Mucosa of gallbladder (tissue), 1 donor: ENCODE measurements around the gene ARID1B. TPM values are rescaled to one million over a fixed set of nuclear protein-coding genes. Genes with fewer than 3 reads are reported as not detected.

Source experiments
- DNase-seq: peaks from one replicate; pipeline ENCODE4 v3.0.0-alpha.2; 2020; ENCODE audit warnings: low spot score
- total RNA-seq: library from RNA; stranded (reverse); gene quantifications from one replicate; pipeline ENCODE4 v1.2.1, GENCODE V29; 2021
- donor health status: DM: no; HTN: no; CAD: no.

Gene ARID1B
- total RNA-seq, 1 donor from 2014 or later: 101 TPM

DNA sequence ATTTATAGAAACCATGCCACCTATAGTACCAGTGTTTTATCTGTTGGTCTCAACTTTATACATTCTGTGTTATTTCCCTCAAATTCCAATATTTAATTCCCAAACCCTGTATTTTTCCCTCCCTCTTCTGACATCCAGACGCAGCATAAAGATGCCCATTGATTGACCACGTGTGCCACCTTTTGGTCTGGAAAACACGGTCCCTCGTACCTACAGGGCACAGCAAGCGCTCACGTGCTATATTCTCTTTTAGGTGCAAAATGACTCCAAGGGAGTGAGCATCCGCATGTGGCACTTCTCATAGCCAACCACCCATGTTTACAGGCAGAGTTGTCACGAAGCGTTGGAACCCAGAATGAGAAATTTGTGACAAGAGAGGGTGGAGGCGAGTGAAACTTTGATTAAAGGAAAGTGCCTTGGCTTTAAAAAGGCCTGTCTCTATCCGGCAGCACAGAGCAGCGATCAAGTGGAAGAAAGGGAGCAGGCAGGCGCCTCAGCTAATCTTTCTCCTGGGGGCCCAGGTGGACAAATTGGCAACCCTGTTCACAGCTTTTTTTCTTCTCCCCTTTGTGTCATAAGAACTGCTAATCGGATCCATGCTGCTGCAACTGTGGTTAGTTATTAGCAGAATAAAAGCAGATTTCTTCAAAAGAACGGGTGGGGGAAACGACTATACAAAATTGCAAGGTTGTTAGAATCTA lies 320.2 kb downstream of the ARID1B start:
- DNase-seq: no peak

DNA sequence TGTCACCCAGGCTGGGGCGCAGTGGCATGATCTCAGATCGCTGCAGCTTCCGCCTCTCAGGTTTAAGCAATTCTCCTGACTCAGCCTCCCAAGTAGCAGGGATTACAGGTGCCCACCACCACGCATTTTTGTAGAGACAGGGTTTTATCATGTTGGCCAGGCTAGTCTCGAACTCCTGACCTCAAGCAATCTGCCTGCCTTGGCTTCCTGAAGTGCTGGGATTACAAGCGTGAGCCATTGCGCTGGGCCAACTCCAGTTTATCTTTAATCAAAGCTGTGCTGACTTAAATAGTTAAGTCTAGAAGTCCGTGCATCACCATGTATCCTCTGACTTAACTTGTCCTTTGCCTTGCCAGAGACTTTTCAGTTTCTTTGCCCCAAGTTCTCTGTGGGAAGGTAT lies 321.8 kb downstream of the ARID1B start:
- DNase-seq: no peak

DNA sequence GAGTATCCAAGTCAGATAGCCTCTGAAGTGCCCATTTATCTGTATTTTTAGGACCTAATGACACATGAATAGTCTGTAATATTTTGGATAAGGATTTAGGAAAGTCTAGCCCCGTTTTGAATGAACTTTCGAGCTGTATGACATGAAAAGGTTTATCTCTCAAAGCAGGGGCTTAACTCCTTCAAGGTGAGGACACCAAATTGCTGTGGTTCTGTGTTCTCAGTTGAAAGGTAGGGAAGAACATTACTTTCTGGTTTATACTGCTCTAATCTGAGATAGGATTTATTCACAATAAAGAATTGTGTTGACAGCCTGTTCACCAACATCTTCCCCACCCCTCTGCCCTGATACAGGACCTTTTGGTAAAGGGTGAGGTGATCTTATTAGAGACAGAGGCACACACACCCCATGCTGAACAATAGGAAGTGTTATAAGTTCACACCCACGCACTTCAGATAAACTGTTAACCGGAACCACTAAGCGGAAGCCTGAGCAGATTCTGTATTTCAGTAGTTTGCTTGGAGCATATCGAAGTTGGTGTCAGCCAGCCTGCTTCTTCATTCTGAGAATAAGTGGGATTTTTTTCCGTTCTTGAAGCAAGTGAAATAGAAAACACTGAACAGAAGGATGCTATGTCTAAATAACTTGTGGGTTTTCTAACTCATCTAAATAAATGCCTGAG lies 322.9 kb downstream of the ARID1B start:
- peak; percentile 23 for DNase-seq

DNA sequence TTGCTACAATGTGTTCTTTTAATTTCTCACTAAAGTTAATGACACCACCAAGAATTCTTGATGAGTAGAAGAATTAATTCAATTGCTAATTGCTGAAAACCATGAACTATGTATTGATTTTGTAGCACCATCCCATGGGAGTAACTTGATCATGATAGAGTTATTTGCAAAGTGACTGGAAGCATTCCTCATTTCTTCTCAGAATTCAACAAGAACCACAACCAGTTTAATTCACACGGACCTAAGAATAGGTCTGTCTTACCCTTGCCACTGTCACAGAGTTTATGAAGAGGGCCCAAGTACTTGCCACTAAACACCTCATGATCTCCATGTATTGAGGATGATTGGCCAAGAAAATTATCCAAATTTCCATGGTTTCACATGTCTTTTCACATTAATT lies 324.0 kb downstream of the ARID1B start:
- DNase-seq: no peak

DNA sequence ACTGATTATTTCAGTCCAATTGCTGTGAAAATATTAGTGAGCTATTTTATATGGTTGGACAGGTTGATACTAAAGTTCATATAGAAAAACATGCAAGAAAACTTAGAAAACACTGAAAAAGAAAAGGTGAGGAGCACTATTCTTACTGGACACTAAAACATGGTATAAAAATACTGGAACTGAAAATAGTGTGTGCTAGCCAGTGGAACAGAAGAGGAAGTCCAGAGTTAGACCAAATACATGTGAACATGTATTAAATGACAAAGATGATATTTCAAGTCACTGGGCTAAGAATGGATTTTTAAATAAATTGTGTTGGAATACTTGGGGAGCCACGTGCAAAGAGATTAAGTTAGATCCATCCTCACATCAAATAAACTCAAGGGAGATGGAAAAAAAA lies 327.6 kb downstream of the ARID1B start:
- DNase-seq: no peak

DNA sequence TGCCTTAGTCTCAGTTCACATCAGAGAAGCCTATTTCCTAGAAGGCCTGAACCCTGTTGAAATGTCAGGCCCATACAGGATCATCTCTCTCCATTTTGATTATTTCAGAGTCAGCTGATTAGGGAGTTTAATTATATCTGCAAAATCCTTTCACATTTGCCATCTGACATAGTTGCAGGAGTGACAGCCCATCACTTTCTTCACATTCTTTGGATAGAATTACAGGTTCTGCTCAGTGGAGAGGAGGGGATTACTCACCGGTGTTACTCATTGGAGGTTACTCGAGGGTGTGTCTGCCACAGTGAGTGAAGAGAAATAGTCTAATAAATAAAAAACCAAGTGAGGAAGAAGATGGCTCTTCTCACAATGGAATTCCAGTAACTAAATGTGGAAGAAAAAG lies 329.3 kb downstream of the ARID1B start:
- DNase-seq: no peak

GRCh38 chr6:157107571-157107914 lies 330.4 kb downstream of the ARID1B start:
- DNase-seq: no peak

DNA sequence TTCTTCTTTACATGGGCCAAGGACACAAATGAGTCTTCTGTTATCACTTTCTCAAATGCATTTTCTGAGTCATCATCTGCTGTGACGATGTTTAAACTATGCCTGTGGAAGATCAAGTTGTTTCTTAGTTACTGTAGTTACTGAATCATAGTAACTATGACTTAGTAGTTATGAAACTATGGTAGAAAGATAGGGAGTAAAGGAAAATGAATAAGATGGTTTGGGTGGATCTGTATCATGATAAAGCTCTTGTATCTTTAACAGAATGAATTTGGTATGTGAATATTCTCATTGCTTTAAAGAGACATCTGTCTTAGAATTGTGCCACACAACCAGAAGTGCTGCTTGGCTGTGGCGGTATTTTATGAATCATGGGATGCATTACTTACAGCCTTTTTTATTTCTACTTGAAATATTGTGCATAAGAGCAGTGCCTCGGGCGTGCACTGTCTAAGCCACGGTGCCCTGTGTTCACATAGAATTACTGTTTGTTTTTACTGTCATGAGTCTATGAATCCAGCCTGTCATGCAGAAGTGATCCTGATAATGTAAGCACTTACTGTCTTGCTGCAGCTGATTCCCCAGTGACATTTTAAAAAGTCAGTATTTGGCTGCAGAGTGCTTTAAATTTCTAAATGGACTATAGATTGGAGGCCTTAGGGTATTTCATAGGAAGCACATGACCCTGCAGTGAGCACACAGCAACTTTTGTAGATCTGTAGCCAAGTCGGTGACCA lies 330.9 kb downstream of the ARID1B start:
- DNase-seq: no peak

GRCh38 chr6:157108923-157109322 lies 331.7 kb downstream of the ARID1B start:
- no peak for DNase-seq

GRCh38 chr6:157110607-157111006 lies 333.4 kb downstream of the ARID1B start:
- no peak for DNase-seq

- no peak for DNase-seq
Measured at GRCh38 chr6:157113389-157113788, 336.2 kb downstream of the ARID1B start.

GRCh38 chr6:157116426-157116825 lies 339.2 kb downstream of the ARID1B start:
- no peak for DNase-seq

DNA sequence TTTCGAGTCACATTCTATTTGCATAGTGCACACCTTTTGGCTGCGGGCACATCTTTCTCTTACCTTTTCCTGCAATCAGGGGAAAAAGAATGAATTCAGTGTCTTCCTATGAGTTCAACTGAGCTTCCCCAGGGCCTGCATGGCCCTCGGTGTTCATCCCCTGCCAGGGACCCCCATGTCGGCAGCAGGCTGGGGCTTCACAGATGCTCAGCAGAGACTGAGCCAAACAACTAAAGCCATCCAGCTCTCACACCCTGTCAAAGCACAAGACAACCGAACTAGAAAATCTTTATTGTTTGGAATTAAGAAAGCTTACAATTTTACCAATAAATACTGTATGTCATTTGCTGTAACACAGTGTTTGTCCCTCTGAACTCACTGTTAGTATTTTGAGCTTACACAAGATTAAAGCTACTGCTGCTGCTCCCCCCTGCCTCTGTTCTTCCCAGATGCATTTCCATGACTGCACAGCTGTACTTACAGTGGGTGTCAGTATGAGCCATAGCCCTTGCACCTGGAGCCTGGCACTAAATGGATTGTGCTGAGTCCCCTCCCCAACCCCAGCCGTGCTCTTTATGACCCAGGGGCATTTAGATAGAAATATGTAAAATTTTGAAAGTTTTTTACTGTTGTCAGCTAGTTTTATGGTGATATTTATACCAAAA lies 340.4 kb downstream of the ARID1B start:
- no peak for DNase-seq

DNA sequence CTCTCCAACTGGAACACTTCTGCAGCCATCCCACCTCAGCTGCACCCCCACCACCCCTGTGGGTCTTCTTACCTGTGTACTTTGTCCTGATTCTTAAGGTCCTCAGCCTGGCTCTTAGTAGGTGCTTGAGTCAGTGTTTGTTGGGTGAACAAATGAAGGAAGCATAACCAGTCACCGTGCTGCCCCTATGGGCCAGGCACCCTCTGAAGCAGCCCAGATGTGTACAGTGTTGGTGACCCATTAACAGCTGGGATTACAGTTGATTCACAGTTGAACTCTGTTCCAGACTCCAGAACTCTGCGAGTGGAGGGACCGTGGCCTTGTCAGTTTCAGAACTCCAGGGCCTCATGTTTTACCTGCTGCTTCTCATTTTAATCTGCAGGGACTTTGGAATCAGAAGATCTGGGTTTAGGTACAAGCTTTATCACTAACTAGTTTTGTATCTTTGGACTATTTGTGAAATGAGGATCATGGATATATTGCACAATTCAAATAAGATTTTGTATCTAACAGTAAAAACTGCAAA lies 342.4 kb downstream of the ARID1B start:
- DNase-seq: no peak

DNA sequence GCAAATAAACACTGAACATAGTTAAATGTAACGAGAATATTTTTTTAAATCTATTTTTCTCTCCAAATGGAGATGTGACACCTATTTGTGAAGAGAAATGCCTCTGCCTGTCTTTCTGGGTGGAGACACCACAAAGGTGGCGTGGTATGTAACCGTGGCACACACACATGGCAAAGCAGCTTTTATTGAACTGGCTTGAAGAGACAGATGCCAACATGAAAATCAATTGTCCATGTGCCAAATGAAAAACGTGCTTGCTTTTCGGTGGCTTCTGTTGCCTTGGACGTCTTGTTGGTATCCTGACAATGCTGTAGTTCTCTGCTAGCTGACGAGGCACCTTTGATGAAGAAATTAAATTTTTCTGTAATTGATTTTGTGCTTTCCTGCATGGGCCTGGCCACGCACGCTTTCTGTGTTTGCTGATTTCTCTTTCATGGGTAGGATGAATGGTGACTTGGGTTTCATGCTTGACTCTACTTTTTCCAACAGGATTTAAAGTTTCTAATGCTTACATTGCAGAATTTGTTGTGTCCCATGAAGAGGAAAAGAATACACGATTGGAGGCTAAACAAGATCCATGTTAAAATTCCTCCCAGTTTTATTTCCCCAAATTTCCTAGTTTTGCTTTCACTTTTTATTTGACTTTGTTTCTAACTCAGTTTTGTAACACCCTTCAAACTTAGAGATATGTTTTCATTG lies 343.5 kb downstream of the ARID1B start:
- no peak for DNase-seq

DNA sequence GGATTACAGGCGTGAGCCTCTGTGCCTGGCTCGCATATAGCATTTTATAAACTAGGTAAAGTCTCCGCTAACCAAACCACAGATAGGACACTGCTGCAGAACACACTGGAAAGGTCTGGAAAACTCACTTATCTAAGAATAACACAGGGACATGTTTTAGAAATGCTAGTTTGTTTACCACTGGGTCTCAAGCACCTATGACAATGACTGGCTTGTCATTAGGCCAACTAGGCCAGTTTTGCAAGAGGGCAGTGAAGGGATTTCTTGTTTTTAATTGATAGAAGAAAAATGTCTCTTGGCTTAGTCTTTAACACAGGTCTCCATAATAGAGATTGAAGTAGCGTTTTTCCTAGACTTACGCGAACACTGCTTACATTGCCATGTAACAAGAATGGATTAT lies 344.7 kb downstream of the ARID1B start:
- no peak for DNase-seq

DNA sequence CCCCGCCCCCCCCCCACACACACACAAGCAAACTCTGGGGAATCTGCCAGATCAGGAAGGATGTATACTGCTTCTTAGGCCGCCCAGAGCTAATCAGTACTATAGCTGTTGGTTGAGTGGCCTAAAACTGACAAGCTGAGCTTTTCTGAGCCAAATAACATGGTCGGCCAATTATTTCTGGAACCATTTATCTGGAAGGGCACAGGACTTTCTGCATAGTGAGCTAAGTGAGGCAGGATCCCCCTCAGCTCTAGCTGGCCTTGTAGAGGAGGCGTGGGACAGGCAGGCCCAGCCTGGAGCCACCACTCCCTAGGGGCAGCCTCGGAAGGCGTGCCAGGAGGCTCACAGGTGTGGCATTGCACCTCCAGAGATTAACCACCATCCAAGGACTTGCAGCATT lies 346.1 kb downstream of the ARID1B start:
- no peak for DNase-seq

GRCh38 chr6:157124485-157125254 lies 347.5 kb downstream of the ARID1B start:
- no peak for DNase-seq

GRCh38 chr6:157125531-157125930 lies 348.4 kb downstream of the ARID1B start:
- DNase-seq: no peak

- DNase-seq: no peak
Measured at GRCh38 chr6:157126183-157127098, 349.3 kb downstream of the ARID1B start.
